Tibial artery (tissue), 4 donors: ENCODE measurements around the gene SDHAF4.

Source experiments
- DNase-seq, 2 donors: peaks; one replicate each; pipeline ENCODE4 v3.0.0-alpha.2; 2019
- H3K27ac ChIP-seq, 2 donors: fragments of 200-600 bp; sonication (generic) in 1 of 2; 1 replicate in 1 of 2; 2 replicates in 1 of 2; pipeline ENCODE4 v1.5.1; 2018 to 2019; ENCODE audit warnings: mild to moderate bottlenecking in 1 of 2
- H3K27me3 ChIP-seq, 2 donors: fragments of 200-600 bp; sonication (generic) in 1 of 2; one replicate each; pipeline versions ENCODE4 v1.5.1 to v1.6.0; 2016 to 2019
- H3K36me3 ChIP-seq, 3 donors: fragments of 200-600 bp; sonication (generic) in 2 of 3; one replicate each; pipeline ENCODE4 v1.5.1; 2016 to 2019; ENCODE audit warnings: mild to moderate bottlenecking in 2 of 3
- H3K4me1 ChIP-seq, 4 donors: fragments of 200-600 bp; sonication (generic) in 2 of 4; 1 replicate in 3 of 4; 2 replicates in 1 of 4; pipeline ENCODE4 v1.5.1; 2016 to 2019
- H3K4me3 ChIP-seq, 2 donors: fragments of 200-600 bp; sonication (generic) in 1 of 2; 1 replicate in 1 of 2; 2 replicates in 1 of 2; pipeline ENCODE4 v1.5.1; 2018 to 2019; ENCODE audit warnings: mild to moderate bottlenecking in 2 of 2
- H3K9me3 ChIP-seq, 3 donors: fragments of 200-600 bp; sonication (generic) in 1 of 3; one replicate each; pipeline ENCODE4 v1.5.1; 2016 to 2019
- intact Hi-C: fragments of 100-400 bp; cut with DNase I; formaldehyde crosslinking; loops from one replicate; pipeline ENCODE4 v1.15.0; 2023; ENCODE audit warnings: low total_unique reads
- TF ChIP-seq, protein P1 (sequence below), 2 experiments: fragments of 200-600 bp in 1 of 2; fragments of 450-650 bp in 1 of 2; IDR thresholded peaks; one replicate each; pipeline ENCODE4 v1.5.1; 2017 to 2019; ENCODE audit warnings: antibody characterized with exemption in 2 of 2, mild to moderate bottlenecking in 1 of 2, moderate library complexity in 1 of 2

The SDHAF4 gene

DNA sequence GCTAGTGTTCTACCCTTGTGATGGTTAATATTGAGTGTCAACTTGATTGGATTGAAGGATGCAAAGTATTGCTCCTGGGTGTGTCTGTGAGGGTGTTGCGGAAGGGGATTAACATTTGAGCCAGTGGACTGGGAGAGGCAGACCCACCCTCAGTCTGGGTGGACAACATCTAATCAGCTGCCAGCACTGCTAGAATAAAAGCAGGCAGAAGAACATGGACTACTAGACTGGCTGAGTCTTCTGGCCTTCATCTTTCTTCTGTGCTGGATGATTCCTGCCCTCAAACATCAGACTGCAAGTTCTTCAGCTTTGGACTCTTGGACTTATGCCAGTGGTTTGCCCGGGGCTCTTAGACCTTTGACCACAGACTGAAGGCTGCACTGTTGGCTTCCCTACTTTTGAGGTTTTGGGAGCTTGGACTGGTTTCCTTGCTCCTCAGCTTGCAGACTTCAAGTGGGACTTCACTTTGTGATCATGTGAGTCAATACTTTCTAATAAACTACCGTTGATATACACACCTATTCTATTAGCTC is 50.1 kb downstream of the SDHAF4 start:
- intact Hi-C loops = no loop called here

DNA sequence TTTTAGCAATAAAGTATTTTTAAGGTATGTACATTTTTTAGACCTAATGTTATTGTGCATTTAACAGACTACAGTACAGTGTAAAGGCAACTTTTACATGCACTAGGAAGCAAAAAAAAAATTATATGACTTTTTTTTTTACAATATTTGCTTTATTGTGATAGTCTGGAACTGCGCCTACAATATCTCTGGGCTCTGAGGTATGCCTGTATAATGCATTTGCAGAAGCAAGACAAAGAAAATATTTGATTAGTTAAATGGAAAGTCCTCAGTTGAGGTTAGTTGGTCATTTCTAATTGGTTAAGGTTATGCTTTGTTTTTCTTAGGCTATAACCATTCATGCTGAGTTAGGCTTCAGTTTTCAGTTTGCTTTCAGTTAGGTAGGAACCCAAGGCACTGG is 54.0 kb downstream of the SDHAF4 start:
- Histone ChIP-seq H3K27ac (no peak overlapping the region), H3K4me1 (no peaks in the 10 kb centered on the region), H3K27me3 (no peaks in the 10 kb centered on the region), H3K4me3 (no peak overlapping the region), H3K9me3 (no peaks in the 10 kb centered on the region), H3K36me3 (no peaks in the 10 kb centered on the region)
- TF ChIP-seq, protein P1, sequence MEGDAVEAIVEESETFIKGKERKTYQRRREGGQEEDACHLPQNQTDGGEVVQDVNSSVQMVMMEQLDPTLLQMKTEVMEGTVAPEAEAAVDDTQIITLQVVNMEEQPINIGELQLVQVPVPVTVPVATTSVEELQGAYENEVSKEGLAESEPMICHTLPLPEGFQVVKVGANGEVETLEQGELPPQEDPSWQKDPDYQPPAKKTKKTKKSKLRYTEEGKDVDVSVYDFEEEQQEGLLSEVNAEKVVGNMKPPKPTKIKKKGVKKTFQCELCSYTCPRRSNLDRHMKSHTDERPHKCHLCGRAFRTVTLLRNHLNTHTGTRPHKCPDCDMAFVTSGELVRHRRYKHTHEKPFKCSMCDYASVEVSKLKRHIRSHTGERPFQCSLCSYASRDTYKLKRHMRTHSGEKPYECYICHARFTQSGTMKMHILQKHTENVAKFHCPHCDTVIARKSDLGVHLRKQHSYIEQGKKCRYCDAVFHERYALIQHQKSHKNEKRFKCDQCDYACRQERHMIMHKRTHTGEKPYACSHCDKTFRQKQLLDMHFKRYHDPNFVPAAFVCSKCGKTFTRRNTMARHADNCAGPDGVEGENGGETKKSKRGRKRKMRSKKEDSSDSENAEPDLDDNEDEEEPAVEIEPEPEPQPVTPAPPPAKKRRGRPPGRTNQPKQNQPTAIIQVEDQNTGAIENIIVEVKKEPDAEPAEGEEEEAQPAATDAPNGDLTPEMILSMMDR (IDR thresholded peaks at IDR 0.05) = no peak
- no peak for DNase-seq
- intact Hi-C loops = no loop called here

More for the DNA sequence above, 50.1 kb downstream of the SDHAF4 start:
- no peaks in the 10 kb centered on the region for H3K4me1 ChIP-seq
- H3K36me3 ChIP-seq = no peaks in the 10 kb centered on the region
- DNase-seq = no peak
- H3K27ac ChIP-seq = no peak overlapping the region
- no peaks in the 10 kb centered on the region for H3K27me3 ChIP-seq
- TF ChIP-seq, protein P1 (IDR thresholded peaks at IDR 0.05) = no peak
- no peaks in the 10 kb centered on the region for H3K9me3 ChIP-seq
- no peak overlapping the region for H3K4me3 ChIP-seq

DNA sequence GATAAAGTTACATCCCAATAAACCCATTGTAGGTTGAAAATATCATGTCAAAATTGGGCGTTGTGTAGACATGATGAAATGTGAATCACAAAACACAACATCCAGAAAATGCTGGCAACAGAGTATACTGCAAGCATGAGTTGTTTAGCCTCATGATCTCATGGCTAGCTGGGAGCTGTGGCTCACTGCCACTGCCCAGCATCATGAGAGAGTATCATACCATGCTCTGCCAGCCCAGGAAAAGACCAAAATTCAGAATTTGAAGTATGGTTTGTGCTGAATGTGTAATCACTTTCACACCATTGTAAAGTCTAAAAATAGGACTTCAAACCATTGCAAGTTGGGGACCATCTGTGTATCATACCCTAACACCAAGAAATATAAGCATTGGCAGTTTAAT is 55.7 kb downstream of the SDHAF4 start:
- Histone ChIP-seq H3K4me3 (no peak overlapping the region), H3K36me3 (no peaks in the 10 kb centered on the region), H3K27ac (no peak overlapping the region), H3K9me3 (no peaks in the 10 kb centered on the region), H3K27me3 (no peaks in the 10 kb centered on the region), H3K4me1 (no peaks in the 10 kb centered on the region)
- intact Hi-C loops = no loop called here
- TF ChIP-seq, protein P1 (IDR thresholded peaks at IDR 0.05) = no peak
- no peak for DNase-seq

DNA sequence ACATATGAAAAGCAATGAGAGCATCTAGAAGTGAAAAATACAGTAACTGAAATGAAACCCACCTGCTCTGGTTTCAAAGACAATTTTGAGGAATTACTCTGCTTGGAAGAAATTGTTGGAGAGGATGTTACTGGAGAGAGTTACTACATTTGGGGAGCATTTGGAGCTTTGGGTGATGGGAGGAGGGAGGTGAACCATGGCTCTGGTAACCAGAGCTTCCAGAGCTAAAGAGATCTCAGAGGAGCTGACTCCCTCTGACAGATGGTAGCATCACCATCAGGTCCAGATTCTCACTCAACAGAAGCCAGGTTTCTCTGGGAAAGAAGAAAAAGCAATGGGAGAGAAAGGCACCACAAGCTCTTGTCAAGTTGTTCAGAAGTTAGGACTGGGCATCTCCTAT is 58.7 kb downstream of the SDHAF4 start:
- no peaks in the 10 kb centered on the region for H3K36me3 ChIP-seq
- H3K4me3 ChIP-seq = no peak overlapping the region
- DNase-seq = no peak
- H3K27ac ChIP-seq = no peak overlapping the region
- no peaks in the 10 kb centered on the region for H3K4me1 ChIP-seq
- TF ChIP-seq, protein P1 (IDR thresholded peaks at IDR 0.05) = no peak
- no peaks in the 10 kb centered on the region for H3K27me3 ChIP-seq
- intact Hi-C loops = no loop called here
- H3K9me3 ChIP-seq = peaks cover 0 to 3% (median 0%) of the 10 kb centered on the region in 3 donors

DNA sequence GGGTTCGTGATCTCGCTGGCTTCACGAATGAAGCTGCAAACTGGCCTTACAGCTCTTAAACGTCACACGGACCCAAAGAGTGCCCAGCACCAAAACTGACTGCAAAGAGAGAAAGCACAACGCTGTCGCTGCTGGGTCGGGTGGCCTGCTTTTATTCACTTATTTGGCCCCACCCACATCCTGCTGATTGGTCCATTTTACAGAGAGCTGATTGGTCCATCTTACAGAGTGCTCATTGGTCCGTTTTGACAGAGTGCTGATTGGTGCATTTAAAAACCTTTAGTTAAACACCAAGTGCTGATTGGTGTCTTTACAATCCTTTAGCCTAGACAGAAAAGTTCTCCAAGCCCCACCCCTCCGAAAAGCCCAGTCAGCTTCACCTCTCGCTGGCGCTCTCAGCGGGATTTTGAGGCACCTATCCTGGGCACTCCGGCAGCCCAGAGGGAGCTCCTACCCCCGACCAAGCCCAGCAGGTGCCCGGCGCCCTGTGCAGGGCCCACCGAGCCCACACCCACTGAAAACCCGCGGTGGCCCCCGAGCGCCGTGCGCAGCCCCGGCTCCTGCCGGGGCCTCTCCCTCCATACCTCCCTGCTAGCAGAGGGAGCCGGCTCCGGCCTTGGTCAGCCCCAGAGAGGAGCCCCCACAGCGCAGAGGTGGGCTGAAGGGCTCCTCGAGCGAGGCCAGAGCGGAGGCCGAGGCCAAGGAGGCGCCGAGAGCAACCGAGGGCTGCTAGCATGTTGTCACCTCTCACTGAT is 60.9 kb downstream of the SDHAF4 start:
- no peaks in the 10 kb centered on the region for H3K4me1 ChIP-seq
- no peak for DNase-seq
- H3K9me3 ChIP-seq = peaks cover 0 to 3% (median 0%) of the 10 kb centered on the region in 3 donors
- H3K36me3 ChIP-seq = no peaks in the 10 kb centered on the region
- intact Hi-C loops = no loop called here
- H3K27me3 ChIP-seq = no peaks in the 10 kb centered on the region
- H3K4me3 ChIP-seq = no peak overlapping the region
- TF ChIP-seq, protein P1 (IDR thresholded peaks at IDR 0.05) = no peak
- no peak overlapping the region for H3K27ac ChIP-seq
